ENCODE results near the gene RAB6D. TPM values are rescaled to one million over a fixed set of nuclear protein-coding genes. Genes with fewer than 3 reads are reported as not detected.
"Not testable (repeated sequence)": the region's sequence is repeated elsewhere in the genome, so short reads cannot be mapped to it uniquely, and the experiment has no call there.

Gene RAB6D
- 0.56 and 0.64 TPM in 2 replicates for total RNA-seq (ENCODE audit: low replicate concordance)
- long read RNA-seq, partial matches to known transcripts: 0 of 1 reads
- long read RNA-seq, other reads (novel, unspliced or antisense): 0 of 1 reads

GRCh38 chr2:131363703-131364186, at the start of gene RAB6D:
RAB6D (minus strand) TSS chr2:131364168; CDS start chr2:131363720, 448 bp downstream.
- H3K9me3 Mint-ChIP-seq; H3K36me3 Mint-ChIP-seq; DNase-seq (ENCODE audit: extremely low spot score, unreplicated experiment); H3K4me1 Mint-ChIP-seq (ENCODE audit: unreplicated experiment): not testable (repeated sequence)
- peak within 1 kb of the TSS; percentile 12 for H3K27ac Mint-ChIP-seq
- H3K27me3 Mint-ChIP-seq: peaks cover 62% of the 10 kb centered on the region
- peak within 1 kb of the TSS; percentile 75 for H3K4me3 Mint-ChIP-seq

GRCh38 chr2:131413148-131413747, 49.3 kb upstream of the RAB6D start:
- no peaks in the 10 kb centered on the region for H3K9me3 Mint-ChIP-seq
- H3K36me3 Mint-ChIP-seq: no peaks in the 10 kb centered on the region
- H3K4me1 Mint-ChIP-seq (ENCODE audit: unreplicated experiment): peaks cover 5% of the 10 kb centered on the region
- H3K4me3 Mint-ChIP-seq: no peak overlapping the region
- peaks cover 43% of the 10 kb centered on the region for H3K27me3 Mint-ChIP-seq
- DNase-seq (ENCODE audit: extremely low spot score, unreplicated experiment): no peak
- H3K27ac Mint-ChIP-seq: no peak overlapping the region
- TF ChIP-seq CTCF (conservative IDR thresholded peaks at IDR 0.05): peak; percentile 87

- peaks cover 5% of the 10 kb centered on the region for H3K4me1 Mint-ChIP-seq (ENCODE audit: unreplicated experiment)
- H3K27ac Mint-ChIP-seq: no peak overlapping the region
- TF ChIP-seq CTCF (conservative IDR thresholded peaks at IDR 0.05): no peak
- H3K36me3 Mint-ChIP-seq: no peaks in the 10 kb centered on the region
- no peak for DNase-seq (ENCODE audit: extremely low spot score, unreplicated experiment)
- H3K27me3 Mint-ChIP-seq: peaks cover 28% of the 10 kb centered on the region
- no peaks in the 10 kb centered on the region for H3K9me3 Mint-ChIP-seq
- H3K4me3 Mint-ChIP-seq: no peak overlapping the region
Observed at GRCh38 chr2:131410173-131410572, 46.2 kb upstream of the RAB6D start.

GRCh38 chr2:131408778-131409177, 44.8 kb upstream of the RAB6D start:
- H3K36me3 Mint-ChIP-seq: no peaks in the 10 kb centered on the region
- H3K9me3 Mint-ChIP-seq: no peaks in the 10 kb centered on the region
- H3K27me3 Mint-ChIP-seq: peaks cover 30% of the 10 kb centered on the region
- no peak for DNase-seq (ENCODE audit: extremely low spot score, unreplicated experiment)
- H3K27ac Mint-ChIP-seq: no peak overlapping the region
- no peak for TF ChIP-seq CTCF (conservative IDR thresholded peaks at IDR 0.05)
- peaks cover 5% of the 10 kb centered on the region for H3K4me1 Mint-ChIP-seq (ENCODE audit: unreplicated experiment)
- no peak overlapping the region for H3K4me3 Mint-ChIP-seq

GRCh38 chr2:131408207-131408606, 44.2 kb upstream of the RAB6D start:
- no peak for TF ChIP-seq CTCF (conservative IDR thresholded peaks at IDR 0.05)

GRCh38 chr2:131404753-131405152, 40.8 kb upstream of the RAB6D start:
- H3K36me3 Mint-ChIP-seq: no peaks in the 10 kb centered on the region
- no peak for TF ChIP-seq CTCF (conservative IDR thresholded peaks at IDR 0.05)
- no peak overlapping the region for H3K4me3 Mint-ChIP-seq
- H3K27ac Mint-ChIP-seq: no peak overlapping the region
- H3K9me3 Mint-ChIP-seq: no peaks in the 10 kb centered on the region
- H3K27me3 Mint-ChIP-seq: peaks cover 46% of the 10 kb centered on the region
- no peak for DNase-seq (ENCODE audit: extremely low spot score, unreplicated experiment)
- H3K4me1 Mint-ChIP-seq (ENCODE audit: unreplicated experiment): no peaks in the 10 kb centered on the region

More at GRCh38 chr2:131408207-131408606, 44.2 kb upstream of the RAB6D start:
- Mint-ChIP-seq H3K4me1 (ENCODE audit: unreplicated experiment) (peaks cover 4% of the 10 kb centered on the region), H3K36me3 (no peaks in the 10 kb centered on the region), H3K27me3 (peaks cover 30% of the 10 kb centered on the region), H3K27ac (no peak overlapping the region), H3K9me3 (no peaks in the 10 kb centered on the region), H3K4me3 (no peak overlapping the region)
- DNase-seq (ENCODE audit: extremely low spot score, unreplicated experiment): no peak

Data from type B pancreatic cell (in vitro differentiated cells).